Sigmoid colon (tissue), 7 donors: ENCODE data around the gene CNRIP1. TPM values are rescaled to one million over a fixed set of nuclear protein-coding genes. Genes with fewer than 3 reads are reported as not detected.
"Not testable (repeated sequence)": the region's sequence is repeated elsewhere in the genome, so short reads cannot be mapped to it uniquely, and the experiment has no call there.

Experiments
- DNase-seq: peaks from one replicate; pipeline ENCODE4 v3.0.0-alpha.2; 2019
- H3K27ac ChIP-seq, 4 donors: fragments of 200-600 bp; sonication (generic); one replicate each; pipeline ENCODE4 v1.5.1; 2016 to 2019; ENCODE audit warnings: mild to moderate bottlenecking in 1 of 4
- H3K27me3 ChIP-seq, 3 donors: fragments of 200-600 bp; sonication (generic); one replicate each; pipeline ENCODE4 v1.5.1; 2019; ENCODE audit warnings: mild to moderate bottlenecking in 1 of 3
- H3K36me3 ChIP-seq, 4 donors: fragments of 200-600 bp; sonication (generic); one replicate each; pipeline ENCODE4 v1.5.1; 2016 to 2019
- H3K4me1 ChIP-seq, 4 donors: fragments of 200-600 bp; sonication (generic); one replicate each; pipeline ENCODE4 v1.5.1; 2017 to 2019
- H3K4me3 ChIP-seq, 4 donors: fragments of 200-600 bp; sonication (generic); one replicate each; pipeline ENCODE4 v1.5.1; 2017 to 2019; ENCODE audit warnings: mild to moderate bottlenecking in 2 of 4, moderate library complexity in 1 of 4
- H3K9me3 ChIP-seq, 4 donors: fragments of 200-600 bp in 3 of 4; sonication (generic) in 3 of 4; one replicate each; pipeline versions ENCODE4 v1.5.1 to v1.6.1; 2013 to 2019
- EP300 ChIP-seq, 4 donors: sonication (generic); formaldehyde crosslinking; IDR thresholded peaks; one replicate each; pipeline ENCODE4 v1.6.1; 2017; ENCODE audit warnings: antibody characterized with exemption in 4 of 4
- POLR2A ChIP-seq, 2 donors: fragments of 450-650 bp; IDR thresholded peaks; one replicate each; pipeline ENCODE4 v1.6.1; 2016; ENCODE audit warnings: antibody characterized with exemption in 2 of 2, mild to moderate bottlenecking in 2 of 2, moderate library complexity in 2 of 2
- POLR2AphosphoS5 ChIP-seq, 4 donors: sonication (generic); formaldehyde crosslinking; IDR thresholded peaks; one replicate each; pipeline ENCODE4 v1.6.1; 2017; ENCODE audit warnings: antibody characterized with exemption in 4 of 4
- WGBS, 2 donors: extraction: QIAGEN DNeasy Blood & Tissue Kit; methylation state at CpG; one replicate each; pipeline ENCODE4 v1.1.7; 2013; 5-methylcytosine and 5-hydroxymethylcytosine counted together
- intact Hi-C: fragments of 100-400 bp; cut with DNase I; formaldehyde crosslinking; loops from one replicate; pipeline ENCODE4 v1.15.1; 2023
- polyA plus RNA-seq, 3 donors: library from polyadenylated mRNA; stranded (reverse); fragments of 200-250 nt; gene quantifications; one replicate each; pipeline ENCODE4 v1.2.3, GENCODE V29; 2013
- total RNA-seq, 4 donors: library from RNA; depleted of rRNA; stranded (reverse); fragments of >200 nt; gene quantifications; one replicate each; pipeline ENCODE4 v1.1.0, GENCODE V29; 2016
- TF ChIP-seq, protein P1 (sequence below), 4 experiments: fragments of 450-650 bp in 3 of 4; fragments of 200-600 bp in 1 of 4; IDR thresholded peaks; one replicate each; pipeline ENCODE4 v1.5.1; 2016 to 2019; ENCODE audit warnings: antibody characterized with exemption in 4 of 4, mild to moderate bottlenecking in 3 of 4, moderate library complexity in 2 of 4
- donor health status: healthy with polysubstance abuse.
- donor health status: Bipolar disorder and iron deficiency.
- donor health status: healthy.

CNRIP1 gene
- total and polyA plus RNA-seq, 7 donors: 6.2 to 38.2 (median 22.5) TPM

- WGBS, 2 donors: 6 to 8% methylated on average over 27 of the region's 27 CpGs
- no peaks in the 10 kb centered on the region for H3K27me3 ChIP-seq
- H3K27ac ChIP-seq: peak overlapping the region; percentile 81 to 92 (median 86)
- H3K36me3 ChIP-seq: peaks cover 0 to 23% (median 0%) of the 10 kb centered on the region in 4 donors
- H3K9me3 ChIP-seq: no peaks in the 10 kb centered on the region
- DNase-seq: peak; percentile 70
- intact Hi-C loops: loop anchor here (5.0 kb wide), 1 partner anchor 67 kb away; the partner anchor contains the start of gene PPP3R1
- TF ChIP-seq POLR2AphosphoS5 (IDR thresholded peaks at IDR 0.05): no peak
- TF ChIP-seq EP300 (IDR thresholded peaks at IDR 0.05): no peak
- TF ChIP-seq, protein P1, sequence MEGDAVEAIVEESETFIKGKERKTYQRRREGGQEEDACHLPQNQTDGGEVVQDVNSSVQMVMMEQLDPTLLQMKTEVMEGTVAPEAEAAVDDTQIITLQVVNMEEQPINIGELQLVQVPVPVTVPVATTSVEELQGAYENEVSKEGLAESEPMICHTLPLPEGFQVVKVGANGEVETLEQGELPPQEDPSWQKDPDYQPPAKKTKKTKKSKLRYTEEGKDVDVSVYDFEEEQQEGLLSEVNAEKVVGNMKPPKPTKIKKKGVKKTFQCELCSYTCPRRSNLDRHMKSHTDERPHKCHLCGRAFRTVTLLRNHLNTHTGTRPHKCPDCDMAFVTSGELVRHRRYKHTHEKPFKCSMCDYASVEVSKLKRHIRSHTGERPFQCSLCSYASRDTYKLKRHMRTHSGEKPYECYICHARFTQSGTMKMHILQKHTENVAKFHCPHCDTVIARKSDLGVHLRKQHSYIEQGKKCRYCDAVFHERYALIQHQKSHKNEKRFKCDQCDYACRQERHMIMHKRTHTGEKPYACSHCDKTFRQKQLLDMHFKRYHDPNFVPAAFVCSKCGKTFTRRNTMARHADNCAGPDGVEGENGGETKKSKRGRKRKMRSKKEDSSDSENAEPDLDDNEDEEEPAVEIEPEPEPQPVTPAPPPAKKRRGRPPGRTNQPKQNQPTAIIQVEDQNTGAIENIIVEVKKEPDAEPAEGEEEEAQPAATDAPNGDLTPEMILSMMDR (IDR thresholded peaks at IDR 0.05): no peak
- TF ChIP-seq POLR2A (IDR thresholded peaks at IDR 0.05): no peak
- H3K4me3 ChIP-seq: peak overlapping the region; percentile 66 to 87 (median 80)
- peaks cover 0 to 20% (median 9%) of the 10 kb centered on the region in 4 donors for H3K4me1 ChIP-seq
Observed at GRCh38 chr2:68318914-68319397, 793 bp downstream of the CNRIP1 start.

DNA sequence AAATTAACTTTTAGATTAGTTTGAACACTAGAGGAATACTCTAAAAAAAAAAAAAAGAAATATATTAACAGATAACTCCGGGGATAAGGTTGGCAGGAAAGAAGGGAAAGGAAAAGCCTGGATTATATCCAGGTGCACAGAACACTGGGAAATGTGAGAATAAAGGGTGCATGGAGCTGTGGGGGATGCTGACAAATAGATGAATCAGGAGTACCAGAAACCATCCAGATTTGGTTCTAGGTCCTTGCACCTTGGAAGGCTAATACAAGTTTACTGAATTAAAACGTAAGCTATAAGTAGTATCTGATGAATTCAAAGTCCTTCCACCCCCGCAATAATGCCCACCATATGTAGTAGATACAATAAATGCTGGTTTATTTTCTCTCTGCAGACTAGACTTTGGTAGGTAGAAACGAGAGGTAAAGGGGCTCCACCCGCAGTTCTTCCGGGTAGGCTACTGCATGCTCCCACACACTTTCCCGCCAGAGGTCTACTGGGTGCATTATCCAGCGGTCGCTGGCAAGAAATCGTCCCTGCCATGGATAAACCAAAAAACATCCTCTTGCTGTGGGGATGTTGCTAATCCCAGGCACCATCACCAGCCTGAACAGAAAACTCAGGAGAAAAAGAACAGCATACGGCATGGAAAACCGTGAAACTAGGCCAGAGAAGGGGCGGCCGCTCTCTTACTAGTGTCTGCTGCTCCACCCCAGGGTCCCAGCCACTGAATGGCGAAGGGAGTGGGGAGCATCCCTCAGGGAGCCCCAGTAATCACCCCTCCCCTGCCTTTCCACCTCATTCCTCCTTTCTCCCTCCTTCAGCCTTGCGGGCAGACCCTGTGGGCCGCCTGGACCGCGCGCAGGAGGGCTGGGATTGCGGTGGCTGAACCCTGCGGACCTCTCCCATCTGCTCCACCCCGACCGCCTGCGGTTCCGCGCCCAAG is 1.5 kb downstream of the CNRIP1 start:
- Histone ChIP-seq H3K36me3 (peaks cover 0 to 23% (median 0%) of the 10 kb centered on the region in 4 donors), H3K4me1 (peaks cover 0 to 20% (median 9%) of the 10 kb centered on the region in 4 donors), H3K9me3 (no peaks in the 10 kb centered on the region), H3K27ac (peak overlapping the region; percentile 81 to 92 (median 86)), H3K4me3 (peak overlapping the region; percentile 66 to 87 (median 80)), H3K27me3 (no peaks in the 10 kb centered on the region)
- TF ChIP-seq POLR2A (IDR thresholded peaks at IDR 0.05) (no peak), POLR2AphosphoS5 (IDR thresholded peaks at IDR 0.05) (peak in 1 of 4 donors; percentile 17)
- DNase-seq: no peak
- intact Hi-C loops: loop anchor here (5.0 kb wide), 1 partner anchor 66 kb away; the partner anchor contains the start of gene PPP3R1
- 38 to 55% methylated on average over 27 of the region's 27 CpGs for WGBS, 2 donors

GRCh38 chr2:68316111-68316510 is 3.6 kb downstream of the CNRIP1 start:
- Histone ChIP-seq H3K9me3 (no peaks in the 10 kb centered on the region), H3K27ac (no peak overlapping the region), H3K4me3 (no peak overlapping the region), H3K4me1 (peaks cover 0 to 20% (median 9%) of the 10 kb centered on the region in 4 donors), H3K36me3 (peaks cover 0 to 23% (median 0%) of the 10 kb centered on the region in 4 donors), H3K27me3 (no peaks in the 10 kb centered on the region)
- TF ChIP-seq, protein P1 (IDR thresholded peaks at IDR 0.05): no peak
- TF ChIP-seq POLR2A (IDR thresholded peaks at IDR 0.05) (no peak), EP300 (IDR thresholded peaks at IDR 0.05) (no peak), POLR2AphosphoS5 (IDR thresholded peaks at IDR 0.05) (no peak)
- 43 to 52% methylated on average over 2 of the region's 2 CpGs for WGBS, 2 donors
- intact Hi-C loops: loop anchor here (5.0 kb wide), 1 partner anchor 64 kb away; the partner anchor contains the start of gene PPP3R1
- no peak for DNase-seq

- Histone ChIP-seq H3K27ac (no peak overlapping the region), H3K9me3 (no peaks in the 10 kb centered on the region), H3K4me3 (no peak overlapping the region), H3K27me3 (no peaks in the 10 kb centered on the region), H3K36me3 (peaks cover 0 to 14% (median 0%) of the 10 kb centered on the region in 4 donors), H3K4me1 (no peaks in the 10 kb centered on the region)
- no peak for DNase-seq
- TF ChIP-seq POLR2A (IDR thresholded peaks at IDR 0.05) (no peak), POLR2AphosphoS5 (IDR thresholded peaks at IDR 0.05) (no peak), EP300 (IDR thresholded peaks at IDR 0.05) (no peak)
- TF ChIP-seq, protein P1 (IDR thresholded peaks at IDR 0.05): no peak
- intact Hi-C loops: no loop called here
Observed at GRCh38 chr2:68311033-68311432, 8.7 kb downstream of the CNRIP1 start.

- Histone ChIP-seq H3K9me3 (no peaks in the 10 kb centered on the region), H3K27me3 (no peaks in the 10 kb centered on the region), H3K4me3 (no peak overlapping the region), H3K4me1 (no peaks in the 10 kb centered on the region), H3K27ac (peak overlapping the region in 1 of 4 donors; percentile 5), H3K36me3 (peaks cover 0 to 2% (median 0%) of the 10 kb centered on the region in 4 donors)
- intact Hi-C loops: no loop called here
- TF ChIP-seq POLR2AphosphoS5 (IDR thresholded peaks at IDR 0.05) (no peak), EP300 (IDR thresholded peaks at IDR 0.05) (no peak), POLR2A (IDR thresholded peaks at IDR 0.05) (no peak)
- TF ChIP-seq, protein P1 (IDR thresholded peaks at IDR 0.05): no peak
- DNase-seq: no peak
Observed at GRCh38 chr2:68309426-68309825, 10.3 kb downstream of the CNRIP1 start.

DNA sequence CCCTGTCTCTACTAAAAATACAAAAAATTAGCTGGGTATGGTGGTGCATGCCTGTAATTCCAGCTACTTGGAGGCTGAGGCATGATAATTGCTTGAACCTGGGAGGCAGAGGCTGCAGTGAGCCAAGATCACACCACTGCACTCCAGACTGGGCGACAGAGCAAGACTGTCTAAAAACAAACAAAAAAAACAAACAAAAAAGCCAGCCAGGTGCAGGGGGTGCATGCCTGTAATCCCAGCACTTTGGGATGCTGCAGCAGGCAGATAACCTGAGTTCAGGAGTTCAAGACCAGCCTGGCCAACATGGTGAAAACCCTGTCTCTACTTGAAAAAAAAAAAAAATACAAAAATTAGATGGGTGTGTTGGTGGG is 15.9 kb downstream of the CNRIP1 start:
- intact Hi-C loops, H3K4me1 ChIP-seq, H3K36me3 ChIP-seq, H3K27ac ChIP-seq, H3K4me3 ChIP-seq, H3K9me3 ChIP-seq, DNase-seq, H3K27me3 ChIP-seq: not testable (repeated sequence)
- 33 to 71% methylated on average over 1 of the region's 1 CpG for WGBS, 2 donors
